Astrocyte (in vitro differentiated cells and primary cell): ENCODE data around the gene HIF1AN. TPM values are rescaled to one million over a fixed set of nuclear protein-coding genes. Genes with fewer than 3 reads are reported as not detected.

Experiments used
- DNase-seq: peaks from one replicate; pipeline ENCODE4 v3.0.0-alpha.2; 2010; ENCODE audit warnings: low read depth
- FAIRE-seq: peaks from 2 replicates; lab custom pipeline; 2011; peaks lifted over from hg19 to GRCh38; lab: Jason Lieb, UNC
- H2AFZ ChIP-seq: 2 replicates; pipeline ENCODE4 v1.6.0; 2012; ENCODE audit warnings: low read depth, low read length, inconsistent platforms
- H3K27ac ChIP-seq: 2 replicates; pipeline ENCODE4 v1.5.1; 2011; ENCODE audit warnings: low read depth, low read length, inconsistent platforms
- H3K27me3 ChIP-seq: 2 replicates; pipeline ENCODE4 v1.6.0; 2011; ENCODE audit warnings: low read length, inconsistent platforms; ENCODE audit not compliant: insufficient read depth
- H3K36me3 ChIP-seq: 2 replicates; pipeline ENCODE4 v1.5.1; 2011; ENCODE audit warnings: low read length, inconsistent platforms; ENCODE audit not compliant: insufficient read depth
- H3K4me1 ChIP-seq: 2 replicates; pipeline ENCODE4 v1.5.1; 2011; ENCODE audit warnings: low read length, inconsistent platforms; ENCODE audit not compliant: insufficient read depth
- H3K4me2 ChIP-seq: 2 replicates; pipeline ENCODE4 v1.6.0; 2012; ENCODE audit warnings: low read length, inconsistent platforms
- H3K4me3 ChIP-seq: 2 replicates; pipeline ENCODE4 v1.5.1; 2011; ENCODE audit warnings: low read depth, mild to moderate bottlenecking, low read length, inconsistent platforms; ENCODE audit not compliant: insufficient read depth
- H3K79me2 ChIP-seq: 2 replicates; pipeline ENCODE4 v1.6.0; 2012; ENCODE audit warnings: mild to moderate bottlenecking, low read length, inconsistent platforms; ENCODE audit not compliant: insufficient read depth
- H3K9ac ChIP-seq: 2 replicates; pipeline ENCODE4 v1.6.0; 2012; ENCODE audit warnings: mild to moderate bottlenecking, low read length, inconsistent platforms
- H3K9me3 ChIP-seq: 2 replicates; pipeline ENCODE4 v1.5.1; 2012; ENCODE audit warnings: low read depth, mild to moderate bottlenecking, low read length, inconsistent platforms; ENCODE audit not compliant: insufficient read depth
- H4K20me1 ChIP-seq: 2 replicates; pipeline ENCODE4 v1.6.0; 2012; ENCODE audit warnings: low read length, inconsistent platforms; ENCODE audit not compliant: insufficient read depth
- H3K27ac Mint-ChIP-seq: one replicate; pipeline ENCODE4 v1.8.0; 2021; ENCODE audit warnings: mild to moderate bottlenecking, mixed read lengths; ENCODE audit not compliant: unreplicated experiment
- H3K27me3 Mint-ChIP-seq: one replicate; pipeline ENCODE4 v1.8.0; 2021; ENCODE audit warnings: low read depth, mixed read lengths; ENCODE audit not compliant: unreplicated experiment
- H3K36me3 Mint-ChIP-seq: one replicate; pipeline ENCODE4 v1.8.0; 2021; ENCODE audit warnings: low read depth, mixed read lengths; ENCODE audit not compliant: unreplicated experiment
- H3K4me1 Mint-ChIP-seq: one replicate; pipeline ENCODE4 v1.8.0; 2021; ENCODE audit warnings: low read depth, mixed read lengths; ENCODE audit not compliant: unreplicated experiment
- H3K4me3 Mint-ChIP-seq: one replicate; pipeline ENCODE4 v1.8.0; 2021; ENCODE audit warnings: mild to moderate bottlenecking, moderate library complexity, mixed read lengths; ENCODE audit not compliant: unreplicated experiment
- H3K9me3 Mint-ChIP-seq: one replicate; pipeline ENCODE4 v1.8.0; 2021; ENCODE audit warnings: mild to moderate bottlenecking, mixed read lengths; ENCODE audit not compliant: unreplicated experiment
- CTCF ChIP-seq: IDR thresholded peaks from 2 replicates; pipeline ENCODE4 v1.5.1; 2011; ENCODE audit warnings: low read depth, mild to moderate bottlenecking, inconsistent platforms, low read length, moderate library complexity; ENCODE audit not compliant: insufficient read depth
- EZH2 ChIP-seq: IDR thresholded peaks from 2 replicates; pipeline ENCODE4 v1.6.1; 2012; ENCODE audit warnings: mild to moderate bottlenecking, low read length, inconsistent platforms; ENCODE audit not compliant: insufficient read depth
- total RNA-seq: library from RNA; stranded (reverse); gene quantifications from 2 replicates; pipeline ENCODE4 v1.2.1, GENCODE V29; 2021

HIF1AN gene
- total RNA-seq, 1 donor from 2014 or later = 49.4 TPM

- Mint-ChIP-seq H3K4me1 (peaks cover 17% of the 10 kb centered on the region), H3K9me3 (no peaks in the 10 kb centered on the region), H3K36me3 (peaks cover 12% of the 10 kb centered on the region), H3K27ac (no peak overlapping the region), H3K4me3 (no peak overlapping the region), H3K27me3 (peaks cover 12% of the 10 kb centered on the region)
- H3K36me3 ChIP-seq = peaks cover 17% of the 10 kb centered on the region
- no peaks in the 10 kb centered on the region for H3K27me3 ChIP-seq
- H3K27ac ChIP-seq = no peak overlapping the region
- TF ChIP-seq CTCF = no peak
- no peak for TF ChIP-seq EZH2
- no peak overlapping the region for H2AFZ ChIP-seq
- no peaks in the 10 kb centered on the region for H4K20me1 ChIP-seq
- H3K9ac ChIP-seq = no peak overlapping the region
- H3K4me2 ChIP-seq = peak overlapping the region; percentile 17
- peaks cover 11% of the 10 kb centered on the region for H3K79me2 ChIP-seq
- H3K4me1 ChIP-seq = peaks cover 22% of the 10 kb centered on the region
- no peak overlapping the region for H3K4me3 ChIP-seq
- no peak for DNase-seq
- no peaks in the 10 kb centered on the region for H3K9me3 ChIP-seq
- no peak for FAIRE-seq
Observed at GRCh38 chr10:100522107-100522801, 13.5 kb upstream of the HIF1AN start.

GRCh38 chr10:100522945-100523344 lies 12.8 kb upstream of the HIF1AN start:
- Histone ChIP-seq H3K36me3 (peaks cover 17% of the 10 kb centered on the region), H3K27ac (no peak overlapping the region), H3K79me2 (peaks cover 16% of the 10 kb centered on the region), H3K4me3 (no peak overlapping the region), H3K4me2 (peak overlapping the region; percentile 17), H3K27me3 (no peaks in the 10 kb centered on the region), H3K9me3 (no peaks in the 10 kb centered on the region), H4K20me1 (no peaks in the 10 kb centered on the region), H3K4me1 (peaks cover 22% of the 10 kb centered on the region), H3K9ac (no peak overlapping the region), H2AFZ (no peak overlapping the region)
- no peak for TF ChIP-seq EZH2
- no peak for TF ChIP-seq CTCF
- FAIRE-seq = no peak
- H3K27me3 Mint-ChIP-seq = peaks cover 8% of the 10 kb centered on the region
- no peak overlapping the region for H3K27ac Mint-ChIP-seq
- DNase-seq = no peak
- no peak overlapping the region for H3K4me3 Mint-ChIP-seq
- peaks cover 17% of the 10 kb centered on the region for H3K4me1 Mint-ChIP-seq
- no peaks in the 10 kb centered on the region for H3K9me3 Mint-ChIP-seq
- H3K36me3 Mint-ChIP-seq = peaks cover 12% of the 10 kb centered on the region

GRCh38 chr10:100524206-100524605 lies 11.5 kb upstream of the HIF1AN start:
- H3K27me3 ChIP-seq = no peaks in the 10 kb centered on the region
- H4K20me1 ChIP-seq = peaks cover 6% of the 10 kb centered on the region
- no peaks in the 10 kb centered on the region for H3K9me3 ChIP-seq
- no peaks in the 10 kb centered on the region for H3K9me3 Mint-ChIP-seq
- no peak overlapping the region for H3K27ac ChIP-seq
- no peak for TF ChIP-seq CTCF
- TF ChIP-seq EZH2 = no peak
- H3K36me3 Mint-ChIP-seq = peaks cover 12% of the 10 kb centered on the region
- no peak overlapping the region for H3K4me3 ChIP-seq
- H3K4me2 ChIP-seq = no peak overlapping the region
- peaks cover 17% of the 10 kb centered on the region for H3K36me3 ChIP-seq
- H3K79me2 ChIP-seq = peaks cover 28% of the 10 kb centered on the region
- H2AFZ ChIP-seq = no peak overlapping the region
- H3K27ac Mint-ChIP-seq = no peak overlapping the region
- H3K9ac ChIP-seq = no peak overlapping the region
- DNase-seq = no peak
- FAIRE-seq = no peak
- peaks cover 26% of the 10 kb centered on the region for H3K4me1 ChIP-seq
- H3K4me3 Mint-ChIP-seq = no peak overlapping the region
- H3K27me3 Mint-ChIP-seq = no peaks in the 10 kb centered on the region
- H3K4me1 Mint-ChIP-seq = peaks cover 17% of the 10 kb centered on the region
